Loucy (cell line): Measurements from ENCODE around the gene ACRBP.

Experiments used
- CTCF ChIP-seq: fragments of 200-600 bp; sonication (generic); conservative IDR thresholded peaks from 2 replicates; pipeline ENCODE4 v1.5.1; 2014; ENCODE audit warnings: mild to moderate bottlenecking, antibody characterized with exemption, low read length
- EZH2phosphoT487 ChIP-seq: fragments of 200-600 bp; IDR thresholded peaks from 2 replicates; pipeline ENCODE4 v1.6.1; 2018; ENCODE audit warnings: antibody characterized with exemption, mild to moderate bottlenecking, moderate library complexity, borderline replicate concordance

- TF ChIP-seq CTCF (no peak), EZH2phosphoT487 (no peak)
Measured at GRCh38 chr12:6653342-6653741, 6.1 kb upstream of the ACRBP start.
